Measurements from ENCODE around the gene GGN. TPM values are rescaled to one million over a fixed set of nuclear protein-coding genes. Genes with fewer than 3 reads are reported as not detected.

GGN gene
- total and polyA plus RNA-seq, 9 of the 15 experiments (the other 6 are each of a cell fraction or from before 2014, with no cell fraction given), result 0.15 to 0.33 TPM; not detected in 7

GRCh38 chr19:38417544-38418506, 30.0 kb upstream of the GGN start (continued):
- TF ChIP-seq STAT5B (CRISPR knock-in tag; IDR thresholded peaks at IDR 0.05), result no peak
- TF ChIP-seq ZNF561 (CRISPR knock-in tag; conservative IDR thresholded peaks at IDR 0.05), result no peak
- no peak for TF ChIP-seq HBP1 (CRISPR knock-in tag; IDR thresholded peaks at IDR 0.05)
- no peak for TF ChIP-seq EGR1 (conservative IDR thresholded peaks at IDR 0.05)
- no peak for TF ChIP-seq RFX1 (IDR thresholded peaks at IDR 0.05)
- TF ChIP-seq, protein P1, sequence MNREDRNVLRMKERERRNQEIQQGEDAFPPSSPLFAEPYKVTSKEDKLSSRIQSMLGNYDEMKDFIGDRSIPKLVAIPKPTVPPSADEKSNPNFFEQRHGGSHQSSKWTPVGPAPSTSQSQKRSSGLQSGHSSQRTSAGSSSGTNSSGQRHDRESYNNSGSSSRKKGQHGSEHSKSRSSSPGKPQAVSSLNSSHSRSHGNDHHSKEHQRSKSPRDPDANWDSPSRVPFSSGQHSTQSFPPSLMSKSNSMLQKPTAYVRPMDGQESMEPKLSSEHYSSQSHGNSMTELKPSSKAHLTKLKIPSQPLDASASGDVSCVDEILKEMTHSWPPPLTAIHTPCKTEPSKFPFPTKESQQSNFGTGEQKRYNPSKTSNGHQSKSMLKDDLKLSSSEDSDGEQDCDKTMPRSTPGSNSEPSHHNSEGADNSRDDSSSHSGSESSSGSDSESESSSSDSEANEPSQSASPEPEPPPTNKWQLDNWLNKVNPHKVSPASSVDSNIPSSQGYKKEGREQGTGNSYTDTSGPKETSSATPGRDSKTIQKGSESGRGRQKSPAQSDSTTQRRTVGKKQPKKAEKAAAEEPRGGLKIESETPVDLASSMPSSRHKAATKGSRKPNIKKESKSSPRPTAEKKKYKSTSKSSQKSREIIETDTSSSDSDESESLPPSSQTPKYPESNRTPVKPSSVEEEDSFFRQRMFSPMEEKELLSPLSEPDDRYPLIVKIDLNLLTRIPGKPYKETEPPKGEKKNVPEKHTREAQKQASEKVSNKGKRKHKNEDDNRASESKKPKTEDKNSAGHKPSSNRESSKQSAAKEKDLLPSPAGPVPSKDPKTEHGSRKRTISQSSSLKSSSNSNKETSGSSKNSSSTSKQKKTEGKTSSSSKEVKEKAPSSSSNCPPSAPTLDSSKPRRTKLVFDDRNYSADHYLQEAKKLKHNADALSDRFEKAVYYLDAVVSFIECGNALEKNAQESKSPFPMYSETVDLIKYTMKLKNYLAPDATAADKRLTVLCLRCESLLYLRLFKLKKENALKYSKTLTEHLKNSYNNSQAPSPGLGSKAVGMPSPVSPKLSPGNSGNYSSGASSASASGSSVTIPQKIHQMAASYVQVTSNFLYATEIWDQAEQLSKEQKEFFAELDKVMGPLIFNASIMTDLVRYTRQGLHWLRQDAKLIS (CRISPR knock-in tag; IDR thresholded peaks at IDR 0.05), result no peak
- no peak for TF ChIP-seq SIX5 (IDR thresholded peaks at IDR 0.05; ENCODE audit: borderline replicate concordance in 1 of 2, insufficient read depth in 1 of 2, low read depth in 1 of 2, low read length in 2 of 2)
- TF ChIP-seq ZBTB43 (CRISPR knock-in tag; IDR thresholded peaks at IDR 0.05), result no peak
- 0 out of 2 replicates have a peak, but pooled peaks have one; percentile 56 for TF ChIP-seq NBN (IDR thresholded peaks at IDR 0.05; ENCODE audit: low read depth)
- no peak for TF ChIP-seq SIN3B (IDR thresholded peaks at IDR 0.05; ENCODE audit: low read depth)
- TF ChIP-seq NCOA6 (IDR thresholded peaks at IDR 0.05), result no peak; the same call in 1 of the 2 replicates
- TF ChIP-seq ZNF212 (CRISPR knock-in tag; IDR thresholded peaks at IDR 0.05), result no peak
- no peak for TF ChIP-seq ATF4 (CRISPR knock-in tag; IDR thresholded peaks at IDR 0.05)
- TF ChIP-seq ZNF263 (CRISPR knock-in tag; IDR thresholded peaks at IDR 0.05; ENCODE audit: borderline replicate concordance), result no peak
- TF ChIP-seq CBX1 (IDR thresholded peaks at IDR 0.05; ENCODE audit: low read depth), result no peak
- TF ChIP-seq ZNF347 (CRISPR knock-in tag; IDR thresholded peaks at IDR 0.05; ENCODE audit: low read depth), result no peak
- TF ChIP-seq SRSF3 (IDR thresholded peaks at IDR 0.05; ENCODE audit: insufficient read depth, low read length), result no peak

All from K562 (cell line).